DND-41 (cell line): ENCODE results near the gene UACA.

Experiments
- ATAC-seq: fragments of 200-7000 bp; cut with Tn5 transposase; 3 replicates; pipeline ENCODE4 v1.9.1; 2021; ENCODE audit warnings: low read depth; ENCODE audit not compliant: insufficient read depth
- DNase-seq: peaks from one replicate; pipeline ENCODE4 v3.0.0-alpha.2; 2020
- H2AFZ ChIP-seq: 2 replicates; pipeline ENCODE4 v1.6.0; 2012; ENCODE audit warnings: low read depth, low read length
- H3K27ac ChIP-seq: 2 replicates; pipeline ENCODE4 v1.5.1; 2012; ENCODE audit warnings: low read length, inconsistent platforms
- H3K27me3 ChIP-seq: fragments of 200-600 bp; sonication (generic); 2 replicates; pipeline ENCODE4 v1.6.0; 2012; ENCODE audit warnings: low read length, mild to moderate bottlenecking, inconsistent platforms; ENCODE audit not compliant: insufficient read depth, poor library complexity
- H3K36me3 ChIP-seq: 2 replicates; pipeline ENCODE4 v1.5.1; 2012; ENCODE audit warnings: low read length, inconsistent platforms; ENCODE audit not compliant: insufficient read depth
- H3K4me1 ChIP-seq: 2 replicates; pipeline ENCODE4 v1.5.1; 2012; ENCODE audit warnings: mild to moderate bottlenecking, low read length; ENCODE audit not compliant: insufficient read depth
- H3K4me2 ChIP-seq: 2 replicates; pipeline ENCODE4 v1.6.0; 2012; ENCODE audit warnings: mild to moderate bottlenecking, moderate library complexity, low read length, inconsistent platforms; ENCODE audit not compliant: insufficient read depth
- H3K4me3 ChIP-seq, 2 experiments: fragments of 200-600 bp in 1 of 2; shearing (Covaris generic) in 1 of 2; 2 replicates each; pipeline ENCODE4 v1.5.1; 2012 to 2016; ENCODE audit warnings: inconsistent platforms in 2 of 2, low read length in 2 of 2, mild to moderate bottlenecking in 2 of 2, low read depth in 1 of 2, moderate library complexity in 1 of 2
- H3K79me2 ChIP-seq: 2 replicates; pipeline ENCODE4 v1.6.0; 2012; ENCODE audit warnings: low read length, inconsistent platforms; ENCODE audit not compliant: insufficient read depth
- H3K9ac ChIP-seq: 2 replicates; pipeline ENCODE4 v1.6.0; 2012; ENCODE audit warnings: low read depth, mild to moderate bottlenecking, inconsistent platforms, low read length, moderate library complexity
- H3K9me3 ChIP-seq: 2 replicates; pipeline ENCODE4 v1.5.1; 2012; ENCODE audit warnings: low read length, moderate library complexity, mild to moderate bottlenecking, inconsistent platforms; ENCODE audit not compliant: insufficient read depth, severe bottlenecking
- H4K20me1 ChIP-seq: 2 replicates; pipeline ENCODE4 v1.6.0; 2012; ENCODE audit warnings: low read length; ENCODE audit not compliant: insufficient read depth
- EZH2 ChIP-seq: IDR thresholded peaks from 3 replicates; pipeline ENCODE4 v1.6.1; 2012; ENCODE audit warnings: borderline replicate concordance, low read depth, mild to moderate bottlenecking, moderate library complexity, low read length, inconsistent platforms; ENCODE audit not compliant: severe bottlenecking
- TF ChIP-seq, protein P1 (sequence below): IDR thresholded peaks from 2 replicates; pipeline ENCODE4 v1.5.1; 2012; ENCODE audit warnings: borderline replicate concordance, low read length, moderate library complexity, mild to moderate bottlenecking; ENCODE audit not compliant: poor library complexity, severe bottlenecking; ENCODE audit errors: extremely low read depth

Gene UACA

DNA sequence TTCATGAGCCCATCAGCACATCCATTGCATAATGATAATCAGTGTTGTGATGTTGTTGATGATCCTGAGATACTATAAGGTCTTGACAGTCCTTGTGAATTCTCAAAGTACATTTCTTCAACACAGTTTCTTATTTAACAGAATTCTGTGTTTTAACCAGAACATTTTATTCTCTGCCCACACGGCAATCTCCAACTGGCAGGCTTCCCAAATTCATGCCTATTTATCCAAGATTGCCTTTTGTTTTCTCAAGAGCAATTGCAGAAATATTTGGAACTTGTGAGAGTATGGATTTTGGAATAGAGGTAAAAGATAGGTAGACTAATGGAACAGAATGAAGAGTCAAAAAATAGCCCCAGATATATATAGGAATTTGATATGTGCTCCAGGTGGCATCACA lies 116.0 kb downstream of the UACA start:
- H3K4me3 ChIP-seq = no peak overlapping the region
- H3K9me3 ChIP-seq = no peaks in the 10 kb centered on the region
- H3K27ac ChIP-seq = no peak overlapping the region
- no peaks in the 10 kb centered on the region for H3K4me1 ChIP-seq
- H3K27me3 ChIP-seq = no peaks in the 10 kb centered on the region
- H3K9ac ChIP-seq = no peak overlapping the region
- H4K20me1 ChIP-seq = no peaks in the 10 kb centered on the region
- TF ChIP-seq, protein P1, sequence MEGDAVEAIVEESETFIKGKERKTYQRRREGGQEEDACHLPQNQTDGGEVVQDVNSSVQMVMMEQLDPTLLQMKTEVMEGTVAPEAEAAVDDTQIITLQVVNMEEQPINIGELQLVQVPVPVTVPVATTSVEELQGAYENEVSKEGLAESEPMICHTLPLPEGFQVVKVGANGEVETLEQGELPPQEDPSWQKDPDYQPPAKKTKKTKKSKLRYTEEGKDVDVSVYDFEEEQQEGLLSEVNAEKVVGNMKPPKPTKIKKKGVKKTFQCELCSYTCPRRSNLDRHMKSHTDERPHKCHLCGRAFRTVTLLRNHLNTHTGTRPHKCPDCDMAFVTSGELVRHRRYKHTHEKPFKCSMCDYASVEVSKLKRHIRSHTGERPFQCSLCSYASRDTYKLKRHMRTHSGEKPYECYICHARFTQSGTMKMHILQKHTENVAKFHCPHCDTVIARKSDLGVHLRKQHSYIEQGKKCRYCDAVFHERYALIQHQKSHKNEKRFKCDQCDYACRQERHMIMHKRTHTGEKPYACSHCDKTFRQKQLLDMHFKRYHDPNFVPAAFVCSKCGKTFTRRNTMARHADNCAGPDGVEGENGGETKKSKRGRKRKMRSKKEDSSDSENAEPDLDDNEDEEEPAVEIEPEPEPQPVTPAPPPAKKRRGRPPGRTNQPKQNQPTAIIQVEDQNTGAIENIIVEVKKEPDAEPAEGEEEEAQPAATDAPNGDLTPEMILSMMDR = no peak
- TF ChIP-seq EZH2 = no peak
- DNase-seq (no peak), ATAC-seq (no peak)
- no peak overlapping the region for H3K4me2 ChIP-seq
- H3K79me2 ChIP-seq = no peaks in the 10 kb centered on the region
- no peak overlapping the region for H2AFZ ChIP-seq
- H3K36me3 ChIP-seq = no peaks in the 10 kb centered on the region

DNA sequence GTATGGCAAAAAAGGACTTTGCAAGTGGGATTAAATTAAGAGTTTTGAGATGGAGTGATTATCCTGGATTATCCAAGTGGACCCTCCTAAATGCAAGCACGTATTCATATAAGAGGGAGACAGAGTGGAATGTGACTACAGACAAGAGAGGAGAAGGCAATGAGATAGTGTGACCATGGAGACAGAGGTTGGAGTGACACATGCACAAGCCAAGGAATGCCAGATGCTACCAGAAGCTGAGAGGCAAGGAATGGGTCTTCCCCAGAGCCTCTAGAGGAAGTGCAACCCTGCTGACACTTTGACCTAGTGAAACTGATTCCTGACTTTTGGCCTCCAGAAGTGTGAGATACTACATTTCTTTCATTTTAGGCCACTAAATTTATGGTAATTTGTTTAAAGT lies 117.2 kb downstream of the UACA start:
- ATAC-seq (no peak), DNase-seq (no peak)
- no peak overlapping the region for H2AFZ ChIP-seq

DNA sequence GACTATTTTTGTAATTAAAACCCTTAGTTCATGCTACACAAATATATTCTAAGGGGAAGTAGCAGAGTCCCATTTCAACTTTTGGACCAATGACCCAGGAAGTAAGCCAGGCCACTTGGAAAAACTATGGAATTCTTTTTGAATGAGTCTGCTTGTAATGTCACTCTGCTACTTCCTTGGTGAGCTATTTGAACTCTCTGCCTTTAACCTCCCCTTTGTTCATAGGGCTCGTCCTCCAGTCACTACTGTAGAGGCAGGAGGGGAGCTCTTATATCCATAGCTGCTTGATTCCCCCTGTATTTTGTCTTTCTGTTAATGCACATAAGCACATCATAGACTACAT lies 119.6 kb downstream of the UACA start:
- H3K27ac ChIP-seq = no peak overlapping the region
- H2AFZ ChIP-seq = no peak overlapping the region
- no peaks in the 10 kb centered on the region for H3K4me1 ChIP-seq
- ATAC-seq (no peak), DNase-seq (no peak)
- no peak overlapping the region for H3K4me2 ChIP-seq
- H4K20me1 ChIP-seq = no peaks in the 10 kb centered on the region
- no peaks in the 10 kb centered on the region for H3K36me3 ChIP-seq
- no peak for TF ChIP-seq EZH2
- TF ChIP-seq, protein P1 = no peak
- no peaks in the 10 kb centered on the region for H3K79me2 ChIP-seq
- H3K9ac ChIP-seq = no peak overlapping the region
- no peaks in the 10 kb centered on the region for H3K27me3 ChIP-seq
- no peak overlapping the region for H3K4me3 ChIP-seq
- no peaks in the 10 kb centered on the region for H3K9me3 ChIP-seq

More for the DNA sequence above, 117.2 kb downstream of the UACA start:
- Histone ChIP-seq H3K79me2 (no peaks in the 10 kb centered on the region), H3K36me3 (no peaks in the 10 kb centered on the region), H3K4me1 (no peaks in the 10 kb centered on the region), H3K27me3 (no peaks in the 10 kb centered on the region), H3K9me3 (no peaks in the 10 kb centered on the region), H4K20me1 (no peaks in the 10 kb centered on the region), H3K27ac (no peak overlapping the region), H3K9ac (no peak overlapping the region), H3K4me3 (no peak overlapping the region), H3K4me2 (no peak overlapping the region)
- TF ChIP-seq, protein P1 = no peak
- no peak for TF ChIP-seq EZH2
